Fibroblast of villous mesenchyme (primary cell): ENCODE results near the gene AGAP9. TPM values are rescaled to one million over a fixed set of nuclear protein-coding genes. Genes with fewer than 3 reads are reported as not detected.
"Not testable (repeated sequence)": the region's sequence is repeated elsewhere in the genome, so short reads cannot be mapped to it uniquely, and the experiment has no call there.

Source experiments
- DNase-seq: peaks from one replicate; pipeline ENCODE4 v3.0.0-alpha.2; 2010; ENCODE audit warnings: low read depth
- H3K4me3 ChIP-seq: 2 replicates; pipeline ENCODE4 v1.5.1; 2011; ENCODE audit warnings: low read depth, mild to moderate bottlenecking, low read length
- total RNA-seq: library from RNA; depleted of rRNA; stranded (reverse); fragments of >200 nt; gene quantifications from 2 replicates; pipeline ENCODE4 v1.2.3, GENCODE V29; 2012

AGAP9 gene
- total RNA-seq, 1 donor = 4.7 TPM

DNA sequence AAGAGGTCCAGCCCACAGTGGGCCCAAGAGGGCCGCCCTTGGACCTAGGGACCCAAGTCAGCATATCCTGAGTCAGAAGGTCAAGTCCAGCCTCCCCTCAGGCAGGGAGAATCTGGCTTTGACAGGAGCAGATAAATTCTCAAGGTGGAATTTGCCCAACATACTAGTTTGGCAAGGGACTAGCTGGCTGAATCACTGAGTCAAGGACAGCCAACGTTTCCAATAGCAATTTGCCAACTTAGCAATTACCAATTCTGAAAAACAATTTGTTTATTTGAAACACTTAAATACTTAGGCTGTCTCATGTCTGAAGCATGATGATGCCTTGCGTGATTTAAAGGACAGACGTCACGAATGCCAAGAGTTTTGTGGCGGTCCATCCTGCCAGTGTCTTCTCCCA lies 29.2 kb downstream of the AGAP9 start:
- not testable (repeated sequence) for DNase-seq, H3K4me3 ChIP-seq

DNA sequence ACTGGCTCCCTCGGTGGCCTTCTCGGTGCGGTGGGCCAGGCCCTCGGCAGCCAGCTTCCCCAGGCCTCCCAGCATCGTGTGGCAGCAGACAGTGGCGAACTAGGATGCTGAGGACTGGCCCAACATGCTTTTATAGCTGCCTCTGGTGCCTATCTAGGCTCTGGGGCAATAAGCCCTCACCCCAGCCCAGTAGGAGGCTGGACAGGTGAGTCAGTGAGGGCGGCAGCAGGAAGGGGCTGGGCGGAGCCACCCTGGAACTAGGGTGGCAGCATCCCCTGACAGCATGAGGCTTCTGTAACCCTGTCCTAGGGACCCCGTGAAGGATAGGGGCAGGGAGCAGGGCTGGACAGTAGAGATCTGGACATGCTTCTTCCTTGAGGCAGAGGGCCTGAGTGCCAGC lies 31.8 kb downstream of the AGAP9 start, which contains the start of gene FAM25G:
Gene FAM25G (minus strand): TSS at position 101 of the 400 bp plus-strand sequence. CDS start 26 bp downstream, at position 75.
- not testable (repeated sequence) for H3K4me3 ChIP-seq, DNase-seq

DNA sequence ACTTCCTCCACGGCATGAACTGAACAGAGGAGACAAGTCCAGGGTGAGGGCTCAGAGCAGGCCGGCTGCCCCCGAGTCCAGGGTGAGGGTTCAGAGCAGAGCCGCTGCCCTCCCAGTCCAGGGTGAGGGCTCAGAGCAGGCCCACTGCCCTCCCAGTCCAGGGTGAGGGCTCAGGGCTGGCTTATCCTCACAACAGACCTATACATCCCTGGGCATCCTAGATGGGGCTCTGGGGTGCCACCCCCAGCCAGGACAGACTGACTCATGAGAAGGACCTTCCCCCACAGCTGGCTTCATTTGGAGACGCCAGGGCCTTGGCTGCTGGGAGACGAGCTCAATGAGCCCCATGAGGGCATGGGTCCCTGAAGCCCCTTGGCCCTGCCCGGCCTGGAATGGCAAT lies 33.8 kb downstream of the AGAP9 start:
- not testable (repeated sequence) for H3K4me3 ChIP-seq

DNA sequence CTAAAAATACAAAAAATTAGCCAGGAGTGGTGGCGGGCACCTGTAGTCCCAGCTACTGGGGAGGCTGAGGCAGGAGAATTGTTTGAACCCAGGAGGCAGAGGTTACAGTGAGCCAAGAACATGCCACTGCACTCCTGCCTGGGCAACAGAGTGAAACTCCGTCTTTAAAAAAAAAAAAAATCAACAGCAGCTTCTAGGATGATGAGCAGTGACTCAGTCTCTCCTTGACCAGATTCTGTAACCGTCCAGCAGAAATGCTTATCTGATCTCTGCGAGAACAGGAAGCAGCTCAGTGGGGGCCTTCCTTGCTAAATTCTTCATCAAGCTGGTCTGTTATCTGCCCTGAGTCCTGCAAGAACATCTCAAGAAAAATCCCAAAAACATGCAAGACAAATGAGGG lies 37.5 kb downstream of the AGAP9 start:
- H3K4me3 ChIP-seq = not testable (repeated sequence)
- DNase-seq = peak; percentile 47

More for the DNA sequence above, 33.8 kb downstream of the AGAP9 start:
- not testable (repeated sequence) for DNase-seq

DNA sequence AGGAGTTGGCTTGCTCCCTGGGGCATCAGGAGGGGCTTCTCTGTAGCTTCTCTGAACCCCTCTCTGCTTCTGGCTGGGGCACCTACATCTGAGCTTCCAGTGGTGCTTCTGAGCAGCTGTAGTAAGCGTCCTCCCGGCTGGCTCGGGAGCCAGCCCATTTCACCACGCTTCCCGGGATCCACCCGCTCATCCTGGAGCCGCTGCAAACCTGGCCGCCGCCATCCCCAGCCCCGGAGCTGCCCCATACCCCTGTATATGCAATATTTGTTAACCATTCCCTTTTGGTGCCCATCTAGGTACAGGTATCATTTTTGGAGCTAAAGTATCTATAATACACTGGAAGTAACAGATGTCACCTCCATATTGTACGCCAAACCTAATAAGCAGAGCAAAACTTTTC lies 38.7 kb downstream of the AGAP9 start:
- DNase-seq, H3K4me3 ChIP-seq: not testable (repeated sequence)

DNA sequence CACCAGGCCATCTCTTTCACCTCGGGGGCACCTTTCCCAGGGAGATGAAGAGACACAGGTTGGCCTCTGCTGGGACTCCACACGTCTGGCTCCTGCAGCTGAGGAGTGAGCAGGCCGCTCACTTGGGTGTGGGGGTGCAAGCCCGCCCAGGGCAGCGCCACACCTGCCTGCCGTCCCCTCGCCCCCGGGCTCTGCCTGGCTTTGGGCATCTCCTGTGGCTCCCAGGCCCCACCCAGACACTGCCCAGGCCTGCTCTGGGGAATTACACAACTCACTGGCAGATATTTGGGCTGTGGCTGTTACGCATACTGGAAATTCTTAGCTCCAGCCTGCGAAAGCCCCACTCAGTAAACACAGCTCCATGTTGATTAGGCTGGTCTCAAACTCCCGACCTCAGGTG lies 39.5 kb downstream of the AGAP9 start, which contains the start of gene ANXA8:
Gene ANXA8 (minus strand): TSS at position 193 of the 400 bp plus-strand sequence. CDS start 182 bp downstream, at position 11.
- DNase-seq, H3K4me3 ChIP-seq: not testable (repeated sequence)

DNA sequence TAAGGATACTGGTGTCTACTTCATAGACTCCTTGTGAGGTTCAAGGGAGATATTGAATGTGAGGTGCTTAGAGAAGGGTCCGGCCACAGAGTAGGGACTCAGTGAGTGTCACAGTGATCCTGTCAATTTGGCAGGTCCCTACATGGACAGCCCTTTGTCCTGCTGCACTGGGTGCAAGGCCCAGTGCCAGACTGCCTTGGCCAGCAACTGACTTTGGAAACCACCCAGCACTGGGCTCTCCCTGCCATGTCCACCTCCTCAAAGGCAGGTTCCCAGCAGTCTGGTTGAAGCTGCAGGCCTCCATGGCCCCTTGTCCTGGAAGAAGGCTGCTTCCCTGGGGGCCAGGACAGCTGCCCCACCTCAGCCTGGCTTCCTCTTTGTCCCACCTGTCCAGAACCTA lies 41.1 kb downstream of the AGAP9 start:
- not testable (repeated sequence) for H3K4me3 ChIP-seq, DNase-seq

DNA sequence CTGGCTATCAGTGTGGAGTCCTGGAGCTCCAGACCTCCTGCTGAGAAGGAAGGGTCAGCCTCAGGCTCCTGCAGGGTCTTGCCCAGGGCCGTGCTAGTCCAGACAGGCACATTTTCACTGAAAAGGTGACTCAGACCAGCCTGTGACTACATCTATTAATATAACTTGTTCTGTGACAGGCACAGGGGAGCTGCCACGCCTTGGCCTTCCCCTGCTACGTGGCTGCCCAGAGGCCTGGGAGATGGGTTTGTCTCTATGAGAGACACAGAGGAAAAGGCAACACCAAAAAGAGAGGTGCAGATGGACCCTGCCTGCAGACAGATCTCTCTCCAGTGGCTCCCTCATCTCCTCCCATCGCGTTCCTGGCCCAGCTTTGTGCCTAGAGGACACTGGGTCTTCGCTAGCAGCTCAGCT lies 41.7 kb downstream of the AGAP9 start:
- DNase-seq = not testable (repeated sequence)

DNA sequence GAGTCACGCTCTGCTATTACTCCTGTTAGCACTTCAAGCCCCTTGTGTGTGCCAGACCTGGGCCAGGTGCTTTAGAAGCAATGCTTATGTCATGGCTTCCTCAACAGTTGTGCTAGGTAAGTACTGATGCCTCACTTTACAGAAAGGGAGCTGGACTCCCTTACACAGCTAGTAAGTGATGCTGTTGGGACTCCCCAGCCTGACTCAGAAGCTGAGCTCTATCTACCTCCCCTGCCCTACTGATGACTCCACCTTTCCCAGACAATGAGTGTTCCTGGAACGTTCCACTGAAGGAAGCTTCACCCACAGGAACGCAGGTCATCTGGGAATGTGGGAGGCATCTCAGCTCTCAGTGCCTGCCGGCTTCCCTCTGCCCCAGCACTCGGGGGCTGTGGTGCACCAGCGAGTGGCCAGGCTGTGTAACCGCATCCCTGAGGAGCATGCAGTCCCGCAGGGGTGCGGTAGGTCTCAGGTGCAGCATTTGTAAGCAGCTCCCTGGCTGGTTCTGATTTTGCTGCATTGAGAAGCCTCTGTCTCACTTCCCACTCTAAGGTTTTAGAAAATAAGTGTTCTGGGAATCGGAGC lies 42.2 kb downstream of the AGAP9 start:
- H3K4me3 ChIP-seq = not testable (repeated sequence)
- DNase-seq = peak; percentile 21

More for the DNA sequence above, 41.7 kb downstream of the AGAP9 start:
- not testable (repeated sequence) for H3K4me3 ChIP-seq

DNA sequence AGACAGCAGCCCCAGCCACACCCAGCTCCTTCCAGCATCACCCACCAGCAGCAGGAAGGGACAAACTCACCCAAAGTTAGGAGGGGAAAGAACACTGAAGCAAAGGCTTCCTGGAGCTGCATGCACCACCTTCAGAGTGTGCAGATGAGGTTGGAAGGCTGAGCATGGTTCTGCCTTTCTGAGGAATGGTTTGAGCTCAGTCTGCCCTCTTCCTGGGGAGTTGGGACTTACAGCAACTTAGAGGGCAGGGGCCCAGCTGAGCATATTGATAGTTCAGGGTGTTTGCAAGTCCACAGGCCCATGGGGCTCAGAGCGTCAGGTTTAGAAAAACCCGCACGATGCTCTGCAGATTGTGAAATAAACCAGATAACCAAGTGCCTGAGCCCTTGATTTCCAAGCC lies 43.3 kb downstream of the AGAP9 start:
- not testable (repeated sequence) for DNase-seq, H3K4me3 ChIP-seq

DNA sequence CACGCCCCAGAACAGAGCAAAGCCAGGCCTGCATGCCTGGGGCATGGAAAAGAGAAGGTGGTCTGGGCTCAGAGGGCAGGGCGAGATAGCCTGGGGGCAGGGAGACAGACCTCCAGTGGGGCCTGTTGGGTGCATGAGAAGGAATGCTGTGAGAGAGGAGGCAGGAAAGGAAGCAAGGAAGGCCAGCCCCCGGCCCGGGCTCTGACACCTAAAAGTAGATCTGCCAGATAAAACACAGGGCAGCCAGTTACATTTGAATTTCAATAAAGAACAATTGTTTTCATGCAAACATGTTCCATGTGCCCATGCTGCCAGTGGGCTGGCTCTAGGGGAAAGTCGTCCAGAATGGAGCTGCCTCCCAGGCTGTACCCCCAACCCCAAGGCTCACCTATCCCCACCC lies 45.3 kb downstream of the AGAP9 start:
- not testable (repeated sequence) for DNase-seq, H3K4me3 ChIP-seq

DNA sequence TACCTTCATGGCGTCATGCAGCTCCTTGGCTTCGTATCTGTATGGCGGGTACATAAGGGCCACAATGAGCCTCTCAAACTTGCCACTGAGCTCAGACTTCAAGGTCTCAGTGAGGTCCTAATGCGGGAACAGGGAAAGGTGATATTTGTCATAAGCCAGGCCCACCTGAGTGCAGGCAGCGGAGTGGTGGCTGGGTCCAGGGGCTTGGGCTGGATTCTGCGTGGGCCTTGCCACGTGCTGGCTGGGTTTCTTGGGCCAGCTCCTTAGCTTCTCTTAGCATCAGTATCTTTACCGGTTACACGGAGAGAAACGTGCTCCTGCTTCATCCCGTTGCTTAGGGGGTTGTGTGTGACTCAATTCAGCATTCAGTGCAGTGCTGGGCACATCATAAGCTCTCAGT lies 46.4 kb downstream of the AGAP9 start:
- not testable (repeated sequence) for DNase-seq, H3K4me3 ChIP-seq

DNA sequence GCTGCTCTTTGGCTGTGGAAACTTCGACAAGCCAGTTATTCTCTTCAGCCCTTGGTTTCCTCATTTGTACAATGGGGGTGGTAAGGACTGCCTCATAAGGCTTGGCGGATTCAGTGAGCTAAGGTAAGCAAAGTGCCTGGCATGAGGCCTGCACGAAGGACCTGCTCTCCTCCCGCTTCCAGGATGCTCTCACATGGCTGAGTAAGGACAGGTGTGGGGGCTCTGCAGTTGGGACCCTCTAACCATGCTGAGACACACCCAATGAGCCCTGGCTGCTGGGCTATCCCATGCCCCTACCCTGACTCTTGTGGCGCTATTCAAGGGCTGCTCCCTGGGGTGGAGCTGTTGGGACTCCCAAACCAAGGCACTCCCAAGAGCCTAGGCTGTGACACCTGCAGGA lies 48.3 kb downstream of the AGAP9 start:
- not testable (repeated sequence) for DNase-seq, H3K4me3 ChIP-seq

DNA sequence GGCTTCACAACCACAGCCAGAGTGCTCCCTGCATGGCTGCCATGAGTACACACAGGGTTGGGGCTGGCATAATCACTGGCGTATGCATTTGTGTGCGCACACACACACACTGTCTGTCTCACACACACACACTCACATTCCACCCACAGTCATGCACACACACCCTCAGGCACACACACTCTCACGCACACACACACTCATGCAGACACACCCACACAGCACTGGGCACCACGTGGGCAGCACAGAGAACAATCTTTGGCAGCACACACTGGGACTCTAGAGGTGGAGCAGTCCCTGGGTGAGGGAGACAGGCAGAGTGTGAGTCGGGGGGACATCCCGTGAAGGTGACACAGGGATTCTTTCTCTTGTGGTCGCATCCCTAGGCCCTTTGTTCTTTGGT lies 49.9 kb downstream of the AGAP9 start:
- H3K4me3 ChIP-seq, DNase-seq: not testable (repeated sequence)

DNA sequence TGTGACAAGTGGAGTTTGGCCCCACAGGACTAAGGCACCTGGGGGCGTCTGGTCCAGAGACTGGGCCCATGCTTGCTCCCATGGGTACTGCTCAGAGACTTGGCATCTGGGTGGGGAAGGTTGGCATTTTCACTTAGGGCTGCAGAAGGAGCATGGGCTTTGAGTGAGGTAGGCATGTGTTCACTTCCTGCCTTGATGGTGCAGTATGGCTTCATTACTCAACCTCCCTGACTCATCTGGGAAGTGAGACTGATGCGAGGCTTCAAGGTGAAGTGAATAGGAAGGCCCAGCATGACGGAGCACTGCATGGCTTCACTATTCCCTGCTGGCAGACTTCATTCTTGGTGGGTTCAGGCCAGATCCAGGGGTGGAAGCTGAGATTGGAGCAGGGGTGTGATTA lies 50.8 kb downstream of the AGAP9 start:
- not testable (repeated sequence) for H3K4me3 ChIP-seq, DNase-seq

DNA sequence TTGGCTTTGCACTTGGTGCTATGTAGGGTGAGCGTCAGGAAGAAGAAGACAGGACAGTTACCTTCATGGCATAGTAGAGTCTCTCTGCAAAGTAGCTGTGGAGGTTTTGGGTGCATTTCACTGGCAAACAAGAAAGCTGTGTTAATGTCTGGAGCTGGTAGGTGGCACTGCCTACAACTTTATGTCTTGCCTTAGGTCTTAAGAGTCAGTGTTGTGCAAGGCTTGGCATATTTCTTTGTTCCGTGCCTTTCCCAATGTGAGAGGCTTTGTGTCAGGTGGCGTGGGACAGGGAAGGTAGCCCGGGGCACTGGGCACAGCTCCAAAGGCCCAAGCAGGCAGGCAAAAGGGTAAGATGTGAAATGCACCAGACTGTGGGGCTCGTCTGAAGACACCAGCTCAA lies 51.4 kb downstream of the AGAP9 start:
- DNase-seq = not testable (repeated sequence)

DNA sequence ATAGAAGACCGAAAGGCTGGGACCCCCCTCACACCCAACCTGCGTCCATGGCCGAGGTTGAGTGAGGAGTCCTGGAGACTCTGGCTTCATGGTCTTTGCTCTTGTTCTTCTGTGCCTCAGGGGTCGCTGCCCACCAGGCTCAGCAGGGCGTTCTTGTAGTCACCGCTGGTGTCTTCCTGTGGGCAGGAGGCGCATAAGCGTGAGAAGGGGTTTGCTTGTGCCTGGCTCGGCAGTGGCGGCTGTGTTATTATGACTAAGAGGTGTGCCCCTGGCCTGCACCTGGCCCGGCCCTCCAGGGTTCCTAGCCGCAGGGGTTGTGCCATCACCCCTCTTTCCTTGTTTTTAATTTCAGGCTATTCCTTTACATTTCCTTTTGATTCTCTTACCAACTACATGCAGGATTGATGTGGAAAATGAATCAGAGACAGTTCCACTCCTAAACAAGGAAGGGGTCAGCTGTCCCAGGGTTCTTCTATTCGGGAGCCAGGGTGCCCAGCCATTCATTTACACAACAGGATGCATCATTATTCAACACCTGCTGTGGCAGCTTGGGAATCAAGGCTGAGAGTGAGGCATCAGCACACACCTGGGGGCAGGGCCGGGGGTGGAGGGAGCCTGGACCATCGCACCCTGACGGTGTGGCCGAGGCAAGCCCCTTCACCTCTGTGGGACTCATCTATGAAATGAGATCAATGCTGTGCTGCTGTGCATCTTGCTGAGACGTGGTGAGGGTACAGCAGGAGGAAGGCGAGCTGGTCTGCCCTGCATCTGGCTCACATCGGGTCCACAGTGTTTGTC lies 54.5 kb downstream of the AGAP9 start:
- H3K4me3 ChIP-seq, DNase-seq: not testable (repeated sequence)

More for the DNA sequence above, 51.4 kb downstream of the AGAP9 start:
- not testable (repeated sequence) for H3K4me3 ChIP-seq

DNA sequence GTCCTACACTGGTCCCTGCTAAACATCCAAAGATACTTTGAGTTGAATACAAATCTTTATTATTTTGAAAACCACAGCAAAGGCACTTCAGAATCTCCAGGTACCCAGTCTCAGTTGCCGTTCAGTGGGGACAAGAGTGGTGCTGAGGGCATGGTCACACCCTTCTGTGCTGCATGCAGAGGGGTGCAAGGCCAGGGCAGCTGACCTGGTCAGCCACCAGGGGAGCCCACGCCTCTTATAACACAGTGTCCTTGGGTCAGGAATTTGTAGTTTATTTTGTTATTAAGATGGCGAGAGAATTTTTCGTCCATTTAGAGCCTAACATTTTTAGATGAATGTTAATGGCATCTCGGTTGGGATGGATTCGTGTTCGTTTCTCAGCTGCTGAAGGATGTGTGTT lies 55.5 kb downstream of the AGAP9 start:
- H3K4me3 ChIP-seq, DNase-seq: not testable (repeated sequence)

DNA sequence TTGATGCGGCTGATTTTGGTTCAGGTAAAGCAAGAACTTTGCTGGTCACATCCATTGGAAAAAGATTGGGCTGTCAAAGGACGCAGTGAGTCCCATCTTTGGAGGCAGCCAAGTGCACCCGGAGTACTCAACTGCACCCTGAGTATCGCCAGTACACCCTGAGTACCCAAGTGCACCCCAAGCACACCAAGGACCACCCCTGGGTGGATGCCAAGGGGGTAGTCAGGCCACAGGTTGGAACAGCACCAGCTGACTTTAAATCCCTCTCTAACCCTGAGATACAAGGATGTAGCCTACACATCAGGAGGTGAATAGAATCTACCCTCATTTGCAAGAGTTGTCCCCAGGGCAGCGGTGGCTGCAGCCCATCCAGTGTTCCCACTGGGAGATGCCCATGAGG lies 56.0 kb downstream of the AGAP9 start:
- not testable (repeated sequence) for DNase-seq, H3K4me3 ChIP-seq
